ENCODE data around the gene CCT5.
A peak's percentile ranks its signal among the peaks of the same experiment; 100 is the strongest.
"Not testable (repeated sequence)": the region's sequence is repeated elsewhere in the genome, so short reads cannot be mapped to it uniquely, and the experiment has no call there.

CCT5 gene

DNA sequence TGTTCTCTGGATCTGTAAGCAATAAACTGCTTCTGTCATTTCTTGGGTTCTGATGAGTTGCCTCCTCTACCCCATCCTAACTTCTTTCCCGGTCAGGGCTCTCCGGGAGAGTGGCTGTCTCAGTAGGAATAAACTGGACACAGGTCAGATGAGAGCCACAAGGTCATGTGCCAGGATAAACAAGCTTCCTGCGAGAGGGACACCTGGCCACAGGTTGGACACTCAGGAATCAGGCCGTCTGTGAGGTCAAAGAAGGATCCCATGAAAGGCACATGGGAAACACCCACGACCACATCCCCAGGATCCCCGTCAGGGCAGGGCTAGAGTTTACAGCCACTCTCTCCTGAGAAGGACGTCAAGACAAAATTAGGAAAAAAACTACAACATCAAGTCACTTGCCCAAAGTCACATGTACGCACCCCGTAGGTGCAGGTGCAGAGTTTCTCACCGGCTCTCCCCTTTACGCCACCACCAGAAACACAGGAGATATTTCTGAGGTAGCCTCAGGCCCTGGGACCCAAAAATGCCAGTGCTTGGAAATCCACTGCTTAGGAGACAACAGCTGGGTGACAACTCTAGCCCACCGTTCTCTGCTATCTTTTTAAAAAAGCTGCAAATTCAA is 28.7 kb downstream of the CCT5 start:
- DNase-seq: no peak

DNA sequence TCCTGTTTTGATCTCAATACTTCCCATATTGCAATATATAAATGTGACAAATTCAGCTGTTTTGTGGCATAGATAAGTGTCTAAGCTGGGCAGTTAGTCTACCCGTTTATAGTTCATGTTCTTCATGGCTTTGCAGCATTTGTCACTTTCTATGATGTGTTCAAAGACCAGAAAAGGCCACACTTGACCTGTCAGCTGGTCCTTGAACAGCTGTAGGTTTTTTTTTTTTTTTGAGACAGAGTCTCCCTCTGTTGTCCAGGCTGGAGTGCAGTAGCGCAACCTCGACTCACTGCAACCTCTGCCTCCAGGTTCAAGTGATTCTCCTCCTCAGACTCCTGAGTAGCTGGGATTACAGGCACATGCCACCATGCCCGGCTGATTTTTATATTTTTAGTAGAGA is 29.2 kb downstream of the CCT5 start:
- no peak for DNase-seq

DNA sequence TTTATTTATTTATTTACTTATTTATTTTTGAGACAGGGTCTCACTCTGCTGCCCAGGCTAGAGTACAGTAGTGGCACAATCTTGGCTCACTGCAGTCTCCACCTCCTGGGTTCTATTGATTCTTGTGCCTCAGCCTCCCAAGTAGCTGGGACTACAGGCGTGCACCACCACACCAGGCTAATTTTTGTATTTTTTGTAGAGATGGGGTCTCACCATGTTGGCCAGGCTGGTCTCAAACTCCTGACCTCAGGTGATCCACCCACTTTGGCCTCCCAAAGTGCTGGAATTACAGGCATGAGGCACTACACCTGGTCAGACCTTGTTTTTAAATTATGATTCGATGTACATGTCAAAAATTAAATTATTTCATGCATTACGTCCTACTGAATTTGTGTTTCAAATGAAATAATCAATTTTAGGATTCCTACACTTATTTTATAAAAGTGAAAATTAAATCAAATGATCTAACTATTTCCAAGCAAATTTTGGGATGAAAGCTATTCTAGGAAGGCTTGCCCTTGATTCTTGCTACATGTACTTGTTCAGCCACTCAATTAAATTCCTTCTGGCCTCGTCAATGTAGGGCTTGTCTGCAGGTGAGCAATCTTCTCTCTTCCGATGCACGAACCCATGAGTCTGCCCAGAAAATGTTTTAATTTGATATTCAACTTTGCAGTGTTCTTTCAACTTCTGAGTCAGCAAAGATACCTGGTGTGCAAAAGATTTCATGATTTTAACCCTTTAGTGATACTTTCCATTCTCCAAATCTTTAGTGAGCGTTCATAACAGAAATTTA is 30.0 kb downstream of the CCT5 start:
- no peak for DNase-seq

DNA sequence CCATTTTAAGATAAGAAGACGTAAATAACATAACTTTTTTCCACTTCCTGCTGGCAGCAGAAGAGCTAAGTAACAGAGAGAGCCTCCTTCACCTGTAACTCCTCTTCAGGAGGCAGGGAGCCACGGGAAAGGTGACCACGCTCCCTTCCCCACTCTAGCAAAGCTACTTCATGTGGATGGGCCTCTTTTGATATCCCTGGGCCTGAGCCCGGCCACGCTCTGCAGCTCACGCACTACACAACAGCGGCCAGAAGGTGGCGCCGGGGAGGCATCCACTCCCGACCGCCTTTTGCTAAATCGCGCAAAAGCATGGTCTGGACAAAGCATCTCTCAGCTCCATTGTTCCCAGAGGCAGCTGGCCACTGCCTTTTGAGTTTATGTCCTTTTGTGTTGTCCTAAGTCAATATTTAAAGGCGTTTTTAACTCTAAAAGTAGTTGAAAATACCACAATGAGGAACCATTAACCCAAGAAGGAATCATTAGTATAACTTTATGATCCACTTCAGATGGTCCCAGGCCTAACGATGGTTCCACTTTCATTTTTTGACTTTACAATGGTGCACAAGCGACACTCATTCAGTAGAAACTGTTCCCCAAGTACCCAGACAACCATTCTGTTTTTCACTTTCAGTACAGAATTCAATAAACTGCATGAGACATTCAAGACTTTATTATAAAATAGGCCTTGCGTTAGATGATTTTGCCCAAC is 34.0 kb downstream of the CCT5 start:
- DNase-seq: peak; percentile 89

DNA sequence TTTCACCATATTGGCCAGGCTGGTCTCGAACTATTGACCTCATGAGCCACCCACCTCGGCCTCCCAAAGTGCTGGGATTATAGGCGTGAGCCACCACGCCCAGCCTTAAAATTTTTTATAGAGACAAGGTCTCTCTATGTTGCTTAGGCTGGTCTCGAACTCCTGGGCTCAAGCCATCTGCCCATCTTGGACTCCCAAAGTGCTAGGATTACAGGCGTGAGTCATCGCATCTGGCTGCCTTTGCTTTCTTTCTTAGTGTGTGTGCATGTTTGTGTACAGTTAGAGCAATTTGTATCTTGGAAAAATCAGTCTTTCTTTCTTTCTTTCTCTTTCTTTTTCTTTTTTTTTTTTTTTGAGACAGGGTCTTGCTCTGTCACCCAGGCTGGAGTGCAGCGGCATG is 35.3 kb downstream of the CCT5 start:
- not testable (repeated sequence) for DNase-seq

DNA sequence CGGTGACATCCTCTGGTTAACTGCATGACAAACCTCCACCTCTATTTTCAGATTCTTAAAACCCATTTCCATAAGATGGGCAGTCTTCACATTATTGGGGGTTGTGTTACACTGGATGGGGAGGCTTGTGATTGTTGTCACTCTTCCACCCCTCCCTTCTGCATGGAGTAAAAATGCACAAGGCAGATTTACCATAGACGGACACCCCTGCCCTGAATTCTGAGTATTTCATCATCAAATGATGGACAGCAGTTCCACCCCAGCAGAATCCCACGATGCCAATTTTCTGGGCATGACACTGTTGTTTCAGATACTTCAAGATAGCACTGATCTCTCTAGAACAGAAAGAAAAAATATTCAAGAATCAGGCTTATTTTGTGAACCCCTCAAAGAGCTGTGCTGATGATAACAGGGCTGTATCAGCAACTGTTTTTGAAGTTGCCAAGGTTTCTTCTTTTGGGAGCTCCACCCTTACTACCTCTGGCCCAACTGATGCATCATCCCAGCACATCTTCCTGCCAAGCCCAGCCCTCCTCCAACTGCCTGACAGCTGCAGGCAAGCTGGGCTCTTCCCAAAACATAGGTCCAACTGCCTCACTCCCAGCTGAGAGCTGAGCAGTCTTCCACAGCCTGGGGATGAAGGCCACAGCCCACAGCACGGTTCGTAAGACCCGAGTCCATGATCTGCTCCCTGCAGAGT is 36.2 kb downstream of the CCT5 start:
- DNase-seq: no peak

DNA sequence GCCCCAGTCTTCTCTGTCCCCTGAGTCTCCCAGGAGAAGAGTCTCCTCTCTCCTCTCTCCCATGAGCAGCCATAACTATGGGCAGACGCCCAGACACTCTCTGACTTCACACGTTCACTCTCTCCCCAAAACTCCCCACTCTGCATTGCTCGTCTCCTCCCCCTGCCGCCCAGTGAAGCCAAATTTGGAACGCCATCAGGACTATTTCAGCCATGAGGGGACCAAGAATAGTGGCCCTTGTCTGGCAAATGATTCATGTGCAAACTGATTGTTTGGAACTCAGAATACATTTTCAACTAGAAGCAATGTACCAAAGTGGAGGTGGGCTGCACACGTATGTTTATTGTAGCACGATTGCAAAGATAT is 36.8 kb downstream of the CCT5 start:
- no peak for DNase-seq

DNA sequence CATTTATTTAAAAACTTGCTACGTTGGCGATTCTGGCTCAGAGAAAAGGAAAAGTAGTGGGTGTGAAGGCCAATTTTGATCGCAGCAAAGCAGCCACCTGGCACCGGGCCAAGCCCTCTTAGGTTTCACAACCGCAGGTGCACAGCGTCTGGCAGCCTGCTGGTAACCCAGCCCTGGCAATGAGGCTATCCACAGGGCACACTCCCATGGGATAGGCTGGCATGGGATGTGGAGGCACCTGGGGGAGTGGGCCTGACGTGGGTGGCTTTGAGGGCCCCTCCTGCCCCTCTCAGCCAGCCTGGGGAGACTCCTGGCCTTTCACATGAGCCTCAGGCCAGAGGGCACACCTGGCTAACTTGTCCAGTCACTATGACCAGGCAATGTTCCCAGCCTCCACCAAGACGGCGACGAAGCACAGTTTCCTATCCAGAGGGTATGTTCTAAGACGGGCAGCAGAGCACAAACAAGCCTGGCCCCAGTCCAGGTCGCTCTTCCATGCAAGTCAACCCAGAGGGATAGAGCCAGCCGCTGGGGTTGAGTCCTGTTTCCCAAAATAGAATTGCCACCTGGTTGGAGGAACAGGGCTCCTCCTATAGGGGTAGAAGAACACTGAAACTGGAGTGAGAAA is 38.6 kb downstream of the CCT5 start:
- peak; percentile 96 for DNase-seq

DNA sequence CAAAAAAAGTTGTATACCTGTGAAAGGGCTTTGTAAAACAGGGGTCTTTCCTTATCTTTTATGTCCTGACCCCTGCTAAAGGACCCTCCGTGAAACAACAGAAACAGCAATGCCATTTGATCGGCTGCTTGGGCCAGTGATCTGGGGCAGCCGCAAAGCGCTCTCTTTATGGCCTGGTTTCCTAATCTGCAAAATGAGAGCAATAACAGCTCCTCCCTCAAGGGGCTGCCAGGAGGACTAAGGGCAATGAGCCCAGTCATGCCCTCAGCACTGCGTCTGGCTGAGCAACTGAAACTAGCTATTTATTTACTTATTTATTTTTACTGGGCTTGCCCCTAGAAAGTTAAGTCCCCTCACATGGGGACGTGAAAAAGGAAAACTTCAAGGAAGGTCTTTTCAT is 39.3 kb downstream of the CCT5 start:
- DNase-seq: peak; percentile 53

DNA sequence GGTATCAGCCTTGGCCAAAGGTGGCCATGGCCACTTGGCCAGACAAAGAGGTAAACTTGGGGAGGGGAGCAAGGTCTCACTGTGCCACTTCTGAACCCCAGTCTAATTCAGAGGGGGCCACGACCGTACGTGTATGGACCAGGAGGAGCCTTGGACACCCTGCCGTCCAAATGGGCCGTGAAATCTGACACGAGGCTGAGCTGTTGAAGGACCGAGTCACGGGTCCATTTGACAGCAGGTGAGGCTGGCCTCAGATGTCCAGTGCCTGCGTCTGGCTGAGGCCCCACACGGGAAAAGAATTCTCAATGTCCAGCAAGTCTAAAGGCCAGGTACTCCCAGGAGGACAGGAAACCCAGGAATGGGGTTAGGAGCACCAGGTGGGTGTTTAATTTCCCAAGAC is 39.9 kb downstream of the CCT5 start:
- no peak for DNase-seq

DNA sequence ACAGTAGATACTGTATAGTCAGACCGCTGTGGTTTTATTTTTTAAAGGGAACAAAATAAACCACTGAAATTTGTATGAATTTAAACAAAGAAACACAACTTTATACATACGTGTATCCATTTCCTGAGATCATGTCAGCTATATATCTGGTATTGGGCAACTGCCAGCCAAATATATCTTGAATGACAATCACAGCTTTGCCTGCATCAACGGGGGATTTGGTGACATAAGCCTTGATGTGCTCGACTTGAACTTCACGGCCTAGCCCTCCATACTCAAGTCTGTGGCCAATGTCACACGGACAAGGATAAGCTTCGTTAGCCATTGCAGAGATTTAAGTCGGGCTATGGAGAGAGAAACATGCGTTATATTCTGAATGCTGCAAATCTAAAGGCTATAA is 40.4 kb downstream of the CCT5 start:
- DNase-seq: no peak

DNA sequence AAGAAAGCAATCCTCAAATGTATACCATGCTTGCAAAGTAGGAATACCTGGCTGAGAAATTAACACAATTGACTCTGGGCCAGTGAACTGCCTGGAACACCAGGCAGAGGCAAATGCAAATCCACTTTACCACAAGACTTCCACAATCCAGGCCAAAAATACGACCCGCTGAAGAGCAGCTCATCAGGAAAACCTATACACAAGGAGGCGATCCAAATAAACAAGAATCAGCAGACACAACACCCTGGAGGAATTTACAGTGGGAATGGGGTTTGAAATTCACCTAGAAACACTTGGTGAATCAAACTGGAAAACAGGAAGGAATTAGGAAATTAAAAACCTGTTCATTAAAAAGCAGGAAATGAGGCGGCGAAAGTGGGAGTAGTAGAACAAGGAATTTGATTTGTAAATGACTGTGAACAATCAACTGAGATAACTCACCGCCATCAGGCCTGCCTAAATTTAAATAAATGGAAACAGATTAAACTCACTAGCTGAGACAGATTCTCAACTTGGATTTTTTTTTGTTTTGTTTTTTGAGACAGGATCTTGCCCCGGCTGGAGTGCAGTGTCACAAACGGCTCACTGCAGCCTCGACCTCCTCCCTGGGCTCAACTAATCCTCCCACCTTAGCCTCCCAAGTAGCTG is 41.7 kb downstream of the CCT5 start:
- no peak for DNase-seq

DNA sequence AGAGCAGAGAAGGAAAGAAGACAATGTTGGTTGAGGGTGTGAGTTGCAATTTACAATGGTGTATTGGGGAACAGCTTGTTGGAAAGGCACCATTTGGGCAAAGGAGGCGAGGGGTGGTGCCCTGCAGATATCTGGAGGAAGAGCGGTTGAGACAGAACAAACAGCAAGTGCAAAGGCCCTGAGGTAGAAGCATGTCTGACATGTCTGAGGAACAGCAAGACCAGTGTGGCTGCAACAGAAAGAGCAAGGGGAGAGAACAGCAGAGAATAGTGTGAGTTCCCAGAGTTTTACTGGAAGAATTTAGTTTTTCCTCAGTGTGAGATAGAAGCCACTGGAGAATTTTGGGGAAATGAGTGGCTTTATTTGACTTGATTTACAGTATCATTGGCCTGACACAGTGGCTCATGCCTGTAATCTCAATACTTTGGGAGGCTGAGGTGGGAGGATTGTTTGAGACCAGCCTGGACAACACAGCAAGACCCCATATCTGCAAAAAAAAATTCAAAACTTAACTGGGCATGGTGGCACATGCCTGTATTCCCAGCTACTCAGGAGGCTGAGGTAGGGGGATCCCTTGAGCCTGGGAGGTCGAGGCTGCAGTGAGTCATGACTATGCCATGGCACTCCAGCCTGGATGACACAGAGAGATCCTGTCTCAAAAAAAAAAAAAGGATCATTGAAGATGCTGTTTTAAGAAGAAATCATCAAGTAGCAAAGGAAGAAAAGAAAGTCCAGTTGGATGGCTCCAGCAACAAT is 44.0 kb downstream of the CCT5 start:
- DNase-seq: no peak

DNA sequence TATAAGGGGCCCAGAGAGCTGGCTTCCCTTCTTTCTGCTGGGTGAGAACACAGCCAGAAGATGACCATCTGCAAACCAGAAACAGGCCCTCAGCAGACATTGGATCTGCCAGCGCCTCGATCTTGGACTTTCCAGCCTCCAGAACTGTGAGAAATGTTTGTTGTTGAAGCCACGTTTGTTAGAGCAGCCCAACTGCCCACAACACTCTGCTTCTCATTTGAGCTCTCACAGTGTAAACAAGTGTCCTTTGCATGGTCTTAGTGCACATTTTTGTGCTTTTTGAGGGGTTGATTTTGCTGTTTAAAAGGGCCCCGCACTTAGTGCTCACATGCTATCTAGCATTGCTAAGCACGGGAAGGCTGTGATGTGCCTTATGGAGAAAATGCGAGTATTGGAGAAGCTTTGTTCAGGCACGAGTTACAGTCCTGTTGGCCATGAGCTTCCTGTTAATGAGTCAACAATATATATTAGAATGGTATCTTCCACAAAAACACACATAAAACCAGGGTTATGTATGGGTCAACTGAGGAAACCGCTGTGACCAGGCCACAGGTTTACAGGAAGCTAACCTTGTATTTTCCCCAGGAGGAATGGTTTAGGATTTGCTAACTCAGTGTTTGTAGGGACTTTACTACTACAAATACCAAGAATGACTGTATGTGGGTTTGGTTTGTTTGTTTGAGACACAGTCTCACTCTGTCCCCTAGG is 45.7 kb downstream of the CCT5 start:
- DNase-seq: no peak

DNA sequence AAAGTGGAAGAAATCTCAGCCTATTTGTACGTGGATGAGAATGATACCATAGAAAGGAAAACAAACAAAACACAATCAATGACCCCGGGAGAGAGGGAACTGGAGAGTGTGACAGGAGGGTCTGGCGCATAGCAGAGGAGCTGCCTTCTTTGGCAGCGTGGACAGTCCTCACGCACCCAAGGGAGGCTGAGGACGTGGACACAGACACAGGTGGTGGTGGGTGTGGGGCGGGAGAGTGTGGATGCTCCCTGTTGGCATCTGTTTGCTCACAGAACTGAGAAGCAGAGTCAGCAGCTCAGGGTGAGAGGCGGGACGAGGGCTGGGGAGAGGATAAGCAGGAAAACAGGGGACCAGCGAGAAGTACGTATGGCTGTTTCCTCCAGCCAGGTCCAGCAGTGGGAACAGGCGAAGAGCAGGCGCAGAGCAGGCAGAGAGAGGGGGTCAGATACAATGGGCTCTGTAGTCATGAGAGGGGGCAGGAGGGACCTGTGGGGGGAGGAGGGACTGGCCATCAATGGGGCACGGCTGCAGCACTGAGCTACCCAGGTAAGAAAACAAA is 47.6 kb downstream of the CCT5 start:
- DNase-seq: no peak

DNA sequence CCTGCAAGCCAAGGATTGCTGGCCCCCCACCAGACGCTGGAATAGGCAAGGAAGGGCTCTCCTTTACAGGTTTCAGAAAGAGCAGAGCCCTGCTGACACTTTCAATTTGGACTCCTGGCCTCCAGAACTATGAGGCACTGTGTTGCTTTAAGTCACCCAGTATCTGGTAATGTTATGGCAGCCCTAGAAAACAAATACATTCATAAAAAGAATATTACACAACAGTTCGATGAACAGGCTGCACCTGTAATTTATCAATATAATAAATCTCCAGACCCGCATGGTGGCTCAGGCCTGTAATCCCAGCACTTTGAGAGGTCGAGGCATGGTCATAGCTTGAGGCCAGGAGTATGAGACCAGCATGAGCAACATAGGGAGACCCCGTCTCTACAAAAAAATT is 50.2 kb downstream of the CCT5 start:
- DNase-seq: no peak

DNA sequence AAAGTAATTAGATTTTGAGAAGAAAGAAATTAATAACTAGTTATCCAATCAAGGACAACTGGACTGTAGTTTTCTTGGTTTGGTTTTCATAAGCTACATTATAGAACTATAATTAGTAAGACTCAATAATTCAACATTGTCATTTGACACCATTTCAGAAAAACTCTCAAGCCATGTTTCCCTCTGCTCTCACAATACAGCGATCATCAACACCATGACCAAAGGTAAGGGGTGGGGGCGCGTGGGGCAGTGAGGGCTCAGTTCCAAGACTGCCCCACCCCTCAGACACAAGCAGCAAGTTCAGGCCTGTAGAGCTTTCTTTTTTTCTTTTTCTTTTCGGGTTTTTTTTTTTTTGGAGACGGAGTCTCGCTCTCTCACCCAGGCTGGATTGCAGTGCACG is 51.2 kb downstream of the CCT5 start:
- DNase-seq: peak; percentile 21

DNA sequence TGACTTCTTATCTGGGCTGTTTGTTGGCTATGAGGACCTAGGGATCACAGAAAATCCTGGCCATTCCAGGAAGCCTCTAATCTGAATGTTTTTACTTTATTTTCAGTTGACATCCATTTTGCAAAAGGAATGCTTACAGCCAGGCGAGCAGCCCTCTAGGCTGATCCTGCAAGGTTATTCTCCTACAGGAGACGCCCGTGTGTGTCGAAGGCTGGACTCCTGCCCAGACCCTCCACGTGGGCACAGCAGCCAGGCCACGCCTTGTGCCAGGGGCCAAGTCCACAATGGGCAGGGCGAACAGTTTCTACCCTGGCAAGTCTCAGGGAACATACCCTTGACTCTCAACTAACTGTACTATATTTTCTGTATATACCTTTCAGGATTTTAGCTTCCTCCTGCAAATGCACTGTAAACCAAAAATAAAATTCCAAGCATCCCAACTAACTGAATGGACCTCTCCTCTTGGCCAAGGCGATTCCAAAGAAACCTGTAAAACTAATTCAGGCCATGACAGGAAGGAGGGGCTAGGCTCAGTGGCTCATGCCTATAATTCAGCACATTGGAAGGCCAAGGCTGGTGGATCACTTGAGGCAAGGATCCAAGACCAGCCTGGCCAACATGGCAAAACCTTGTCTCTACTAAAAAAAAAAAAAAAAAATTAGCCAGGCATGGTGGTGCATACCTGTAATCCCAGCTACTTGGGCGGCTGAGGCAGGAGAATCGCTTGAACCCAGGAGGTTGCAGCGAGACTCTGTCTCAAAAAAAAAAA is 51.9 kb downstream of the CCT5 start:
- peak; percentile 66 for DNase-seq

DNA sequence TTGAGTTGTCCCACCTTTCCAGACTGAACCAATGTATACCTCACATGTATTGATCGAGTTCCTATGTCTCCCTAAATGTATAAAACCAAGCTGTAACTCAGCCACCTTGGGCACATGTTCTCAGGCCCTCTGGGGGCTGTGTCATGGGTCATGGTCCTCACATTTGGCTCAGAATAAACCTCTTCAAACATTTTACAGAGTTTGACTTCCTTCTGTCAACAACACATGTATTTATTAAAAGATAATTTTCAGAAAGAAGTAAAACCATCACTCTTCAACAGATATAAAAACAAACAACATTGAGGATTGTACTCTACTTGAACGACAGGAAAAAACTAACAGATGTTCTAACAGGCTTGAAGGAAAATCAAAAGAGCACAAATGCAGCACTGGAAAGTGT is 53.1 kb downstream of the CCT5 start:
- DNase-seq: no peak

DNA sequence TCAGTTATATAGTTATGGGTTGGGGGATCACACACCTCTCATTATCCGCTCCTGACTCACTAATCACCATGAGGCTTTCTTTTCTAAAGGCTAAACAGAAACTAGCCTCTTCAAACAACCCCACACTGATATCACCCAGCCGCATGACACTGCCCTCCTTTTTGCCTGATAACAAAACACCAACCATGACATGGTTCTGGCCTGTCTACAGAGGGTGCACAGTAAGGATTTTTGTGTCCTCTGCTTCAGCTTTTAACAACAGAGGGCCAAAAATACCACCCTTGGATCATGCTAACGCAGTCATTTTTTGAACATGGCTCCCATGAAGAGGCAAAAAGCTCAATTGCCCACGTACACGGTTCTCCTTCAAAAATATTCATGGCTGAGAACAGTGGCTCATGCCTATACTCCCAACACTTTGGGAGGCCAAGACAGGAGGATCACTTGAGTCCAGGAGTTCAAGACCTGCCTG is 53.7 kb downstream of the CCT5 start:
- no peak for DNase-seq
